Chondrocyte (in vitro differentiated cells): Measurements from ENCODE around the gene C11orf65. TPM values are rescaled to one million over a fixed set of nuclear protein-coding genes. Genes with fewer than 3 reads are reported as not detected.

Experiments used
- DNase-seq: peaks from one replicate; pipeline ENCODE4 v3.0.0; 2021; ENCODE audit warnings: mixed read lengths, low spot score
- H3K27ac Mint-ChIP-seq: one replicate; pipeline ENCODE4 v1.8.0; 2021; ENCODE audit warnings: mild to moderate bottlenecking, moderate library complexity, mixed read lengths; ENCODE audit not compliant: unreplicated experiment
- H3K27me3 Mint-ChIP-seq: 2 replicates; pipeline ENCODE4 v1.8.0; 2021; ENCODE audit warnings: low read depth, mixed read lengths
- H3K36me3 Mint-ChIP-seq: 2 replicates; pipeline ENCODE4 v1.8.0; 2021; ENCODE audit warnings: low read depth, mixed read lengths
- H3K4me1 Mint-ChIP-seq: 2 replicates; pipeline ENCODE4 v1.8.0; 2021; ENCODE audit warnings: low read depth, mild to moderate bottlenecking, mixed read lengths
- H3K4me3 Mint-ChIP-seq: one replicate; pipeline ENCODE4 v1.8.0; 2021; ENCODE audit warnings: mild to moderate bottlenecking, moderate library complexity, mixed read lengths; ENCODE audit not compliant: unreplicated experiment
- H3K9me3 Mint-ChIP-seq: 2 replicates; pipeline ENCODE4 v1.8.0; 2021; ENCODE audit warnings: low read depth, mixed read lengths
- CTCF ChIP-seq: fragments of 200-600 bp; sonication (generic); IDR thresholded peaks from 2 replicates; pipeline ENCODE4 v1.5.0; 2021; ENCODE audit warnings: antibody characterized with exemption, mild to moderate bottlenecking, moderate library complexity
- long read RNA-seq: library from polyadenylated mRNA; stranded (forward); transcript quantifications from one replicate; pipeline ENCODE4 v2.0.0, GENCODE V29; 2021
- total RNA-seq: library from RNA; stranded (reverse); gene quantifications from 3 replicates; pipeline ENCODE4 v1.2.1, GENCODE V29; 2021

Gene C11orf65
- not detected in 3 replicates for total RNA-seq
- long read RNA-seq, partial matches to known transcripts, result 0 of 1 reads
- long read RNA-seq, other reads (novel, unspliced or antisense), result 1 of 1 reads

- peak within 1 kb of the TSS; percentile 99 for H3K27ac Mint-ChIP-seq
- H3K27me3 Mint-ChIP-seq, result no peaks in the 10 kb centered on the region
- peak within 1 kb of the TSS; percentile 90 for H3K4me3 Mint-ChIP-seq
- TF ChIP-seq CTCF, result no peak
- H3K9me3 Mint-ChIP-seq, result no peaks in the 10 kb centered on the region
- H3K36me3 Mint-ChIP-seq, result no peaks in the 10 kb centered on the region
- H3K4me1 Mint-ChIP-seq, result peaks cover 13% of the 10 kb centered on the region
- DNase-seq, result peak; percentile 98
Observed at GRCh38 chr11:108467091-108467823, at the start of gene C11orf65. C11orf65 (minus strand) TSS chr11:108467529; CDS start chr11:108461559, 5,970 bp downstream.

- no peak for DNase-seq
- H3K27me3 Mint-ChIP-seq, result no peaks in the 10 kb centered on the region
- no peak for TF ChIP-seq CTCF
- H3K36me3 Mint-ChIP-seq, result peaks cover 6% of the 10 kb centered on the region
- H3K27ac Mint-ChIP-seq, result no peak overlapping the region
- H3K4me1 Mint-ChIP-seq, result peaks cover 8% of the 10 kb centered on the region
- H3K4me3 Mint-ChIP-seq, result no peak overlapping the region
- no peaks in the 10 kb centered on the region for H3K9me3 Mint-ChIP-seq
Observed at GRCh38 chr11:108516125-108516524, 48.8 kb upstream of the C11orf65 start.

- Mint-ChIP-seq H3K4me3 (no peak overlapping the region), H3K9me3 (no peaks in the 10 kb centered on the region), H3K4me1 (peaks cover 8% of the 10 kb centered on the region), H3K36me3 (peaks cover 6% of the 10 kb centered on the region), H3K27me3 (no peaks in the 10 kb centered on the region), H3K27ac (no peak overlapping the region)
- DNase-seq, result no peak
- no peak for TF ChIP-seq CTCF
Observed at GRCh38 chr11:108512708-108513107, 45.4 kb upstream of the C11orf65 start.

- Mint-ChIP-seq H3K36me3 (peaks cover 6% of the 10 kb centered on the region), H3K4me3 (no peak overlapping the region), H3K27me3 (no peaks in the 10 kb centered on the region), H3K9me3 (no peaks in the 10 kb centered on the region), H3K27ac (no peak overlapping the region), H3K4me1 (peaks cover 8% of the 10 kb centered on the region)
- DNase-seq, result no peak
- no peak for TF ChIP-seq CTCF
Observed at GRCh38 chr11:108511851-108512474, 44.6 kb upstream of the C11orf65 start.

GRCh38 chr11:108508653-108509593, 41.6 kb upstream of the C11orf65 start:
- TF ChIP-seq CTCF, result no peak
- Mint-ChIP-seq H3K36me3 (peaks cover 1% of the 10 kb centered on the region), H3K4me3 (no peak overlapping the region), H3K27ac (no peak overlapping the region), H3K4me1 (peaks cover 8% of the 10 kb centered on the region), H3K27me3 (no peaks in the 10 kb centered on the region), H3K9me3 (no peaks in the 10 kb centered on the region)
- DNase-seq, result no peak
